Right renal cortex interstitium (tissue), 3 donors: ENCODE results near the gene BRD9. TPM values are rescaled to one million over a fixed set of nuclear protein-coding genes. Genes with fewer than 3 reads are reported as not detected.
"Not testable (repeated sequence)": the region's sequence is repeated elsewhere in the genome, so short reads cannot be mapped to it uniquely, and the experiment has no call there.

ENCODE experiments used
- DNase-seq, 3 donors: peaks; one replicate each; pipeline ENCODE4 v3.0.0-alpha.2; 2013; ENCODE audit warnings: low read depth in 3 of 3, low spot score in 2 of 3
- polyA plus RNA-seq, 3 donors: library from polyadenylated mRNA; unstranded; fragments of 120-200 nt; gene quantifications; one replicate each; pipeline ENCODE4 v1.2.1, GENCODE V29; 2013; ENCODE audit not compliant: insufficient read length in 3 of 3

Gene BRD9
- polyA plus RNA-seq, 3 donors: 35.0 to 38.9 (median 36.4) TPM

DNA sequence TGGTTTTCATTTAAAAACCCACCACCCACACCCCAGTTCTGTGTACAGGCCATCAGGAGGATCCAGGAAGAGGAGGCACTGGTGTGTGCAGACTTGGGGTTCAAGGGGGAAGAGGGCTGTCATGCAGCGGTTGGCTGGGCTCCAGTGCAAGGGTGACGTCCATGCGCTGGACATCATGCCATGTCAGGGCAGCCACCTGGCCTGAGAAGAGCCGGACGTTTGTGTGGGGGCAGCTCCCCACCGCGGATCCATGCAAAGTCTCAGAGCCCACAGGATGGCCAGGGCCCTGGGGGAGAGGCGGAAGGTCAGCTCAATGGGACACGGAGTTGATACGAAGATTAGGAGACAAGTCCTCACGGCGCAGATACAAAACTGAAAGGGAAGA lies 11.1 kb downstream of the BRD9 start:
- DNase-seq: no peak

DNA sequence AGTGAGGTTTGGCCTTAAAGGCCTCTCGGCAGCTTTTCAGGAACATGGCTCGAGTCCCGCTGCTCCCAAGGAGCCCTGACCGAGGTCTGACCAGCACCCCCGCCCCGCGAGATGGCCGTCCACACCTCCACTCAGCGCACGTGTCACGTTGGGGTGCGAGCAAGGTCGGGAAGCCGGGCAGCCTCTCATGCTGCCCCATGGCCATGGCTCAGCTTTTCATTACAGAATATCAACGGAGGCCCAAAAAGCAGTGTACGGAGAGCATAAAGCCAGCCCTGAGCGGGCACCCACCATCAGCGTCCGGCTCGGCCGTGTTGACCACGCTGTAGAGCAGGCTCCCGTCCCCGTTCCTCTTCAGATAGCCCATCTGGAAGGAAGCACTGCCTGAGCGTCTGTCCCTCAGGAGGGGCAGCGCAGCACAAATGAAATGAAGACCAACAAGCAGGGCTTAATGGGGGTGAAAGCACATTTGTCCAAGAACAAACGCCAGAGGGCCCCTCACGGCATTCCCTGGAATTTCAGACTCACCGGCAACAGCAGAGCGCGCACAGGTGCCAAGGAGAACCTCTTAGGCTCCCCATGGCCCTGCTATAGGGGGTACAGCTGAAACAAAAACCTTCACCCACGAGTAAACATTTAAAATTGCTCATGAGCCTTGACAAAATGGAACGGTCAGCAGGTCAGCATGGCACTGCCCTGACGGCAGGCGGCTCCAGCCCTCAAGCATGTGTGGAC lies 11.6 kb downstream of the BRD9 start:
- no peak for DNase-seq

DNA sequence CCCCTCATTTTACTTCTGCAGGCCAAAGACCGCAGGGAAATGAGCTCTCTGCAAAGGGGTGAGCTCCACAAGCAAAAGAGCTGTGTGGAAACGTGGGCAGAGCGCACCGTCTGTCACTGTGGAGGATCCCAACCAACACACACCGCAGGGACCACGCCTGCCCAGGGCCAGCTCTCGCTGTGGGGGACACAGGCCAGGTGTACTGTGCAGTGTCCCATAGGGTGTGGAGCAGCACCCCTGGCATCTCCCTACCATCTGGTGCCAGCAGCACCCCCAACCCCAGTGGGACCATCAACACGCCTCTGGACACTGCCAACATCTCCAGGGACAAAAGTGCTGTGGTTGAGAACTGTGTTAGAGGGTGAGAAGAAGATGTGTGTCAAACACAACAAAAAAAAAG lies 13.9 kb downstream of the BRD9 start:
- not testable (repeated sequence) for DNase-seq

DNA sequence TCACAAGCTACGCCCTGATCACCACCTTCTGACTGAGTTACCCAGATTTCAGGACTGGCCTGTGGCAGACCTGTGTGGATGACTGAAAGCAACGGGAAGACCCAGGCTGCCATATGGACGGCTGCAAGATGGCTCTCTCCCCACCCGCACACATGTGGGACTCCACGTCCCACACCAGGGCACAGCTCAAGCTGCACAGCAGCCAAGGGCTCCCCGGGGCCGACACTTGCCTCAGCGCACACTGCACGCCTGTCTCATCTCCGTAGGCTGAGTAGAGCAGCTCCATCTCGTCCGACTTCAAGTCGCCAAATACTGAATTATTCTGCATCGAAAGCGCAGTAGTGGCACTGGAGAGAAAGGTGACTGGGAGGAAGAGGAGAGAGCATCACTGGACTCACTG lies 14.5 kb downstream of the BRD9 start:
- no peak for DNase-seq

DNA sequence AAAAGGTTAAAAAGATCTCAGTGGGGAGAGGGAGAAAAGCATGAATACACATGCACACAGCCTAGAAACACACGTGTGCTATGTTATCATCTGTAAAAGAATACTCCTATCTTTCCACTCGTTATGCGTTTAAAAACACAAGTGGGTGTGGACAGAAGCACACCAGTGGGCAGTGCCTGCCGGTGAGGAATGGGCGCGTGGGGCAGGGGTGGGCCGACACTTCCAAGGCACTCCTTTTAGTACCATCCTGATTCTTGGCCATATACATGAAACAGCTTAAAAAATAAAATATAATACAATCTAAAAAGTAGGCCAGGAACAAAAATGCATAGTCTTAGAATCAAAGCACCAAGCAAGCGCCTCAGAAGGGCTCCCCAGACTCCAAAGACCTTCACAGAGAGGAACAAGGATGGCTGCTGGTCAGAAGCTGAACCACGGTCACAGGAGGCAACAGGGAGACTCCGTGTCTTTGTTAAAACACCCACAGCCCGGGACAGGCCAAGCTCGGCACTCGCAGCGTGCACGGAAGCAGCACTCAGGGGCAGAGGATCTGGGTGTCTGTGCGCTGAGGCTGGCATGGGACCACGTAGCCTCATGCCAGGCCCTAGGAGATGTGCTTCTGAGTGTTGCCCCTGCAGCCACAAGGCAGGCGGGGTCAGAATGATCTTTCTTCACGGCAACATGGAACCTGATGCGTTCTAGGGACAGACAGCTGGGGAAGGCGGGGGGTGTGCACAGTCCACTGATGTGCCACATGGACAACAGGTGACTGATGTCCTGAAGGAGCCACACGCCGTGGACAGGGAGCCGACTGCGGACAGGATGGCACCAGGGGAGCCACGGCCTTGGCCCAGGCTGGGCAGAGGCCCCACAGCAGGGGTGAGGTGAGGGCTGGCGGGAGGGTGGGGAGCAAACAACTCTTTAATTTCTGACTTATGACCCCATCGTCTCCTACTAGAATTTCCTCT lies 15.9 kb downstream of the BRD9 start:
- no peak for DNase-seq

DNA sequence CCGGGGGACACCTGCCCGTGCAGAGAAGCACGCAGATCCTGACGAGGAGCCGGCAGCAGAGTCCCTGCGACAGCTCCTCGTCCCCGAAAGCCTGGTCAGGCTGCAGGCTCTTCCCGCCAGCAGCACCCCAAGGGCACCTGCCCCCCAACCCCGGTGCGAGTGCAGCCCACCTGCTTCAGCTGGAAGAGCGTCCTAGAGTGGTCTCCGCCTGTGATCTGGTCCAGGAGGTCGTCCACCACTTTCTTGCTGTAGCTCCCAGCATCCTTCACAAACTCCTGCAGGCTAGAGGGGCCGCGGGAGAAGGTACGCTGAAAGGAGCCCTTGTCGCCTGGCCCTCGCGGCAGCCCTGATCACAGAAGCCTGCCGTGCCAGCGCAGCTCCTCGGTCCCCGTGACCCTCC lies 16.7 kb downstream of the BRD9 start:
- DNase-seq: no peak

DNA sequence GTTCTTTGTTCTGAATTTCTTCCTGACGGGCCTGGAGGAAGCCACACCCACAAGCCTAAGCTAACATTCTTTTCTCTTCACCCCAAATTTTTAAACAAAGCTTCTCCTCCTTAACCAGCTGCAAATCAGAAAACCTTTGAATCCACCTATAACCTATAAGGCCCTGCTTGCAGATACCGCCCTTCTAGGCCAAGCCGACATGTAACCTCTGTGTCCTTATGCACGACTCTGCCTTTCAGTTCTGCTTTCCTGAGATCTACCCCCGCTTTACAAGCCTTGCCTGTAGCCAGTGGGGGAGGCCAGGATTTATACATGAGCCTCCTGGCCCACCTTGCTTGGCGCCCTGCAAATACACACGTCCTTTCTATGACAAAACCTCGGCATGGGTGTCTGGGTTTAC lies 19.3 kb downstream of the BRD9 start:
- no peak for DNase-seq

DNA sequence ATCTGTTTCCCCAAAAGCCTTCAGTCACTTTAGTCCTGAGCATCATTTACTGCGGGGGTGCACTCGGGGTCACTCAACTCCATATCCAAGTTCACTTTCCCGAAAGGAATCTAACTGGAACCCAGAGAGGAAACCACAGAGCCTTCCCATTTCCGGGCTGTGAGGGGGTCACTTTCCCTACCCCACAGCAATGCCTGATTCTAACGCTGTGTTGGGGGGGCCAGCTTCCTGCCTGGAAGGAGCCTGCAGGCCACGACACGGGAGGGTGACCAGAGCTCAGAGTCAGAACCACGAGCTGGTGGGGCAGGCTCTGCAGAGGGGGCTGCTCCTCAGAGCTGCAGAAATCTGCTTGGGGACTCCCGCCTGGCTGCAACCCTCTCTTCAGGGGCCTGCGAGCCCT lies 20.3 kb downstream of the BRD9 start:
- DNase-seq: no peak

DNA sequence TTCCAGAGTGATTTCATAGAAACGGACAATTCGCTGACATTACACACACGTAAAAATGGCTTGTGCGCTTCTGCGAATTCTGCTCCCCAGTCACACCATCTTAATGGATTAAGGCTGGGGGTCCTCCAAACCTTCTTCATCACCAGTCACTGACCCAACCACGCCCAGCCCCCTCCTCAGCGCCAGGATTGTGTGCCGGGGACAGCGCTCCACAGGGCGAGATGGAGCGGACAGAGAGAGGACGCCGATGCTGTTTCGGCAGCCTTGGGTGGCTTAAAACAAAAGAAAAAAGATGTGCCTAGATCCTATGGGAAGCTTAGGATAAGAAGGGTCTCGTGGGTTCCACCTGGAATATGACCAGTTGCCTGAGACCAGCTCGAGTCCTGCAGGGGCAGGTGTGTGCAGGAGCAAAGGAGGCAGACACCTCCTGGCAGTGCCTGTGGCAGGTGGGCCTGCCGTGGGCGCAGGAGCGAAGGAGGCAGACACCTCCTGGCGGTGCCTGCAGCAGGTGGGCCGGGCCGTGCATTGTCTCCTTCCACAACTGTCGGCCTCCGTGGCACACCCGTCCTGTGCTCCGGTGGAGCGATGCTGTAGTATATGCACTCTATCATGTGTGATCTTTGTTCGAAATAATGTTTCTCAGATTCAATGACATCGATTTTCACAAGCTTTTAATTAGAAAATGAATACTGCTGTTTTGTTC lies 20.9 kb downstream of the BRD9 start:
- no peak for DNase-seq

DNA sequence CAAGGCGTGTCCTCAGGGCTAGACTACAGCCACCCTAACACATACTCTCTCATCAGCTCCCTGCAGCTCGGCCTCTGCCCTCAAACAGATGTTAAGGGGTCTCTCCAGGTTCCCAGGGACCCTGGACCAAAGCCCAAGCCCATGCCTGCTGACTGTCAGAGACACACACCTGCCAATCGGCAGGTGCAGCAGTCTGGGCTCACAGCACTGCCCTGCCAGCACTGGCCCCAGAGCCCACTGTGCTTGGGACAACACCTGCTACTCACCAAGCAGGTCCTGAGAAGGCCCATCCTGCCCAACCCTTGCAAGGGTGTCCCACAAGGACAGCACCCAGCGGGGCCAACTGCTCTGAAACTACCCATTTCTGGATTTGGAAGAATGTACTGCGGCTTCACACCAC lies 21.6 kb downstream of the BRD9 start:
- no peak for DNase-seq

DNA sequence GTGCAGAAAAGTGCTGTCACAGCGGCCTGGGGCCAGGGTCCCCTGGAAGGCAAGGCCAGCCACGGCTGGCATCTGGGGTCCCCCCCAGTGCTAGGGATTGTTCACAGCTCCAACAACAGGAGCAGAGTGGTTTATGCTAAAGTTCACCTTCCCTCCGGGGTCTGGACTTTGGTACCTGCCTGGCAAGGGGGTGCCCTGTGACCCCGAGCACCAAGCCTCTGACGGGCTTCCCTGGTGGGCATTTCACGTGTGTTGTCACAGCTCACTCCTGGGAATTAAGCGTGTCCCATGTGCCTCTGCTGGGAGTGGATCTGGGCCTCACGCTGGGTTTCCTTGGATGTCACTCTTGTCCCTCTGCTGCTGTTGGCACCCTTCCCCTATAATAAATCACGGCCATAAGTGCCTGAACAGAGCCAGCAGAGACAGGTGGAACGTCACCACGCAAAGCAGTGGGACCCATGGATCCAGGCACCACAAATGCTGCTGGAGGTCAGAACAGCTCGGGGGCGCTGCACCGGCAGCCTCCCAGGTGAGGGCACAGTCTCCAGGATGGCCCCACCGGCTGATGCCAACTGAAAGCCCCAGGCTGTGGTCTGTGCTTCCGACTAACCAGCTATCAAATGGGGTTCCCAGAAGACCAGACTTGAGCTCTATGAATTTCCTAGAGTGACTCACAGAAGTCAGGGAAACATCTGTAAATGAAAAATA lies 24.0 kb downstream of the BRD9 start:
- DNase-seq: no peak

DNA sequence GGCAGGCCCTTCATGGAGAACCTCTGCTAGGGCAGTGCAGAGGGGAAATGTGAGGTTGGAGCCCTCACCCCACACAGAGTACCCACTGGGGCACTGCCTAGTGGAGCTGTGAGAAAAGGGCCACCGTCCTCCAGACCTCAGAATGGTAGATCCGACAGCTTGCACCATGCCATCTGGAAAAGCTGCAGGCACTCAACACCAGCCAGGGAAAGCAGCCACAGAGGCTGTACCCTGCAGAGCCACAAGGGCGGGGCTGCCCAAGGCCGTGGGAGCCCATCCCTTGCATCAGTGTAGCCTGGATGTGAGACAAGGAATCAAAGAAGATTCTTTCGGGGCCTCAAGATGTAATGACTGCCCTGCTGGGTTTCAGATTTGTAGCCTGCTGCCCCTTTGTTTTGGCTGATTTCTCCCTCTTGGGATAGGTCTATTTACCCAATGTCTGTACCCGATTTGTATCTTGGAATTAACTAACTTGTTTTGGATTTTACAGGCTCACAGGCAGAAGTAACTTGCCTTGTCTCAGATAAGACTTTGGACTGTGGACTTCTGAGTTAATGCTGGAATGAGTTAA lies 25.2 kb downstream of the BRD9 start:
- no peak for DNase-seq

DNA sequence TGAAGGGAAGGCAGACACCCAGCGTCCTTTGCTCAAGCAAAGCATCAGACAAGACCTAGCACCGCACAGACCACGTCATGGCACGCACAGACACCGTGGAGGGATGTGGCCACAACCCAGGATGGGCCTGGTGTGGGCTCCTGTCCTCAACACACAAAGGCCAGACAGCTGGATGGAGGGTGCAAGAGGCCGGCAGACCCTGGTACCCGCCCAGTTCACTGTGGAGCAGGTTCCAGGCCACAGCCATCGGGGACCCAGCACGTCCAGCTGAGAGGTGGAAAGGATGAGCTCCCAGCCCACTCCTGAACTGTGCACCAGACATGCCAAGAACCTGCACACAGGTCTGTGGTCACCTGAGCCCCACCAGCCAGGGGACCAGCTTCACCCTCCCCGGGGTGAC lies 26.8 kb downstream of the BRD9 start:
- DNase-seq: no peak

DNA sequence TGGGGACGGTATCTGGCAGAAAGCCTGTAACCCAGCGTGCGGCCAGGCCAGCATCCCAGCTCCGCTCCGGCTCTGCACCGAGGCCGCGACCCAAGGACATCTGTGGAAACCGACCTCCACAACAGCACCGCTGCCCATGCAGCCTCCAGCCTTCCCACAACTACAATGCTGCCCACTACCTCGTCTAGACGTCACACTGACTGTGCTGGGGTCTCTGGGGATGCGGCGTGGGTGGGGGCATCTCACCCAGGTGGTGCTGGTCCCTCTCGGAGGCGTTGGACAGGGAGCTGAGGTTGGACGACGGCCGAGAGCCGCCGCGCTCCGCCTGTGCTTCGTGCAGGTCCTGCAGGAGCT lies 27.5 kb downstream of the BRD9 start:
- DNase-seq: no peak

DNA sequence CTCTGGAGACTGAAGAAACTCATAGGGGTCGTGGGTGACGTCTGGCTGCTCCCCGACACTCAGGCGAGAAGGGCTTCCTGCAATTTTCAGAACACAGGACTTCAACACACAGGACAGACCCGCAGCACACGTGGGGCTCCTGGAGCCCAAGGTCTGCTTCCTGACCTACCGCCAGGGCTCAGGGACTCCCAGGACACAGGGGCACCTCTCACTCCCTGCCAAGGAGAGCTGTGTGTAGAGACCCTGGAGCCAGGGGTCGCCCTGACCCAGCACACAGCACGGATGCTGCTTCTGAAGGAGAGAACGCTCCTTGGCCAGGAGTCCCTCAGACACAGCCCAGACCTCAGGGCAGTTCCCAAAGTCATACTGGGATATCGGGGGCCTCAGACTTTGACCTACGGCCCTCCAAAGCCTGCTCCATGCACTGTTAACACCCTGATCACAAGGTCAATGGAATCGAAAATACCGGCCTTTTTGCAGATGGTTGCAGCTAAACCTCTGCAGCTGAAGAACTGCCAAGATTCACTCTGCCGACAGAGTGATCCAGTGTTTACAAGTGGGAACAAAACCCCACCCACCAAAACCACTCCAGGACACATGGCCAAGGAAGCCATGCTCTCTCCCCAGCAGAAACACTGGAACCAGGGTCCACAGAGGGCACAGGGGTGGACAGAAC lies 28.0 kb downstream of the BRD9 start:
- no peak for DNase-seq

DNA sequence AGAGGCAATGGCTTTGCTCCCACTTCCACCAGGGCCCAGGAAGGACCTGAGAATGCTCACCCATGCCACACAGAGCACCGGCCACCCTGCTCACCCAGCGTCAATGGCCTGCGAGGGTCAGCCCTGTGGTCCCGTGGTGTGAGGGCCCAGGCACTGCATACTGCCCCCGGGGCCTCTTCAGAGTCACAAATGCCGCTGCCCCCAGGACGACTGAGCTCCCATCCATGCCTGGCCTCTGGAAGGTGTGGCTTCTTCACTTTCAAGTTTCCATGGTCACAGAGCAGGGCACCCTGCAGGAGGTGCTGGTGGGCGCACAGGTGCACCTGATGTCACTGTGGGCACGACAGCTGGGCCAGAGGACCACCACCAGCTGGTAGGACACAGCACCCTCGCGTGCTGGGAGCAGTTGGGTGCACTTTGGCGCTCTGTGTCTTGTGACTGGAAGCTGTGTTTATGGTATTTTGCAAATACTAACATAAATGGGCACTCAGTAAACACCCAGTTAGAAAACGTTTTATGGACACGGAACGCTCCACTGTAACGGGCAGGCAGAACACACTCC lies 29.3 kb downstream of the BRD9 start:
- no peak for DNase-seq

DNA sequence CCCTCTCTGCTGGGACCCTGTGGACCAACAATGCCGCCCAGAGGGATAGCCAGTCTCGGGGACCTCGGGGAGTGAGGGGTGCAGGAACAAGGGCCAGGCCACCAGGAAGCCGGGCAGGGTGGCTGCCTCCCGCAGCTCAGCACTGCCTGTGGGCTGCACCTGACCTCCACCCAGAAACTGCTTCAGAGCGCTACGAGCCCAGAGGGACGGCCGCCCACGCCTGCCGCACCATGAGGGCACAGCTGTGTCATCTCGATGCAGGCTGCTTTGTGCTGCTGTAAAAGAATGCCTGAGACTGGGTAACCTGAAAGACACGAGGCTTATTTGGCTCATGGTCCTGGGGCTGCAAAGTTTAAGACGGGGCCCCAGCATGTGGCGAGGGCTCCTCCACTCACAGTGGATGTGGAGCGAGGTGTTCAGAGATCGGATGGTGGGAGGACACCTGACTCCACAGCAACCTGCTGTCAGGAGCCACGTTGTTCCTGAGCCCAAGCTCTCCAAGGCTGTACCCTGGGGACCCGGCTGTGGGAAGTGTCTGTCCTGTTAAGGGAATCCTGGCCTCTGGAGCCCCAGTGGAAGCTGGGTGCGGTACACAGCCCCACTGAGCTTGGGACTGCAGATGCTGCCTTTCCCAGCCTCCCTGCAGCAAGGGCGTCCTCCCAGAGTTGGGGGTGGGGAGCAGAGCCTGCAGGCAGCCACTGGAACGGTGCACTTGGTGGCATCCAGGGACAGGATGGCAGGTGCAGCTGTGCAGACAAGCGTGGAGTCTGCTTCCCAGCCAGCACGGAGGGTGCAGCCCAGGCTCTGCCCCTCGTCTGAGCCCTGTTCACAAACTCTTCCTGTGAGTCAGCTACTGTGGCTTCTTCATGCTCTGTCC lies 30.0 kb downstream of the BRD9 start:
- DNase-seq: no peak

DNA sequence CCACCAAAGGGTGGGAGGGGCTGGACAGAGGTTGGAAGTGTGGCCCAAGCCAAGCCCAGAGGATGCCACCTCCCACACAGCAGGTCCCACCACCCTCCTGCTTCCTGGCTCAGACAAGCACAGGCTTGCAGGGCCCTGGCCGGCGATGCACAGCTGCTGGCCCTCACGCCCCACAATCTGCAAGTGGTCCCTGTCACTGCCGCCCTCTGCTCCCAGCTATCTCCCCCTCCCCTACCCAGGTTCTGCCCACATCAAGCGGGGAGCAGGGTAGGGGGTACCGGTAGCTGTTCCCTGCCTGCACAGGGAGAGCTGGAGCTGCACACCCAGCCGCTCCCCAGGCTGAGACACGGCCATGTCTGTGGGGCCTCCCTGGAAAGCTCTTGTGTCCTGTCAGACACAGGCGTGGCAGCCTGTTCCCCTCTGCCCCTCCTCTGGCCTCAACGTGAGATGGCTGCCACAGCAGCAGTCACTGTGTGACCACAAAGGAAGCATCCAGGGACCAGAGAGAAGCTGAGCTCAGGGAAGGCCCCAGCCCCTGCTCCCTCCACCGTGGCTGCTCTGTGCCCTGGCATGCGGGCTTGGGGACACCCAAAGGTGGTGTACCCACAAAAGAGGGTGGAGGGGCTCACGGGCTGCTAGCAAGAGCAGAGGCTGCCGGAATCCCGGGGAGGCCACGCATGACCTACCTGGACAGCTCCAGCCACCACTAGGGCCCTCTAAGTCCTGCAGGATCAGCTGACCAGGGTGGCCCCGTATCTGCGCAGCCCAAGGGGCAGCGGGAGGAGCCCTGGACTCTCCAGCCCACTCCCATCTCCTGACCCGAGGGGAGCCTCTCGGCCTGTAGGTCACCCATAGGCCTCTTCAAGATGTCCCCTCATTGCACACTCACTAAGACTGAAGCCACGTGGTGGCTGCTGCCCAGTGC lies 30.9 kb downstream of the BRD9 start:
- no peak for DNase-seq
